COLO668 (cell line): Measurements from ENCODE around the gene MYMK.

Experiments used
- DNase-seq: peaks from one replicate; lab custom pipeline; 2025; ENCODE audit not compliant: unreplicated experiment; lab: John Stamatoyannopoulos, UW

The MYMK gene

GRCh38 chr9:133558191-133559126 is 33.7 kb upstream of the MYMK start:
- DNase-seq, result no peak

- no peak for DNase-seq
These were observed 32.8 kb upstream of the MYMK start for GRCh38 chr9:133557581-133557980.

GRCh38 chr9:133556354-133556753 is 31.6 kb upstream of the MYMK start:
- DNase-seq, result no peak

- DNase-seq, result no peak
These were observed 30.0 kb upstream of the MYMK start for GRCh38 chr9:133554729-133555128.

GRCh38 chr9:133553973-133554713 is 29.4 kb upstream of the MYMK start:
- DNase-seq, result no peak

- DNase-seq, result no peak
These were observed 28.4 kb upstream of the MYMK start for GRCh38 chr9:133553123-133553522.

GRCh38 chr9:133552236-133552635 is 27.5 kb upstream of the MYMK start:
- peak; percentile 17 for DNase-seq

GRCh38 chr9:133551446-133551845 is 26.7 kb upstream of the MYMK start:
- no peak for DNase-seq

GRCh38 chr9:133547116-133547515 is 22.4 kb upstream of the MYMK start:
- no peak for DNase-seq

- no peak for DNase-seq
These were observed 21.5 kb upstream of the MYMK start for GRCh38 chr9:133546287-133546680.

- DNase-seq, result no peak
These were observed 20.9 kb upstream of the MYMK start for GRCh38 chr9:133545494-133546286.

GRCh38 chr9:133543772-133544467 is 19.2 kb upstream of the MYMK start:
- DNase-seq, result no peak

- no peak for DNase-seq
These were observed 17.2 kb upstream of the MYMK start for GRCh38 chr9:133542002-133542401.

GRCh38 chr9:133540698-133541025 is 15.9 kb upstream of the MYMK start:
- DNase-seq, result no peak

GRCh38 chr9:133539991-133540697 is 15.4 kb upstream of the MYMK start:
- no peak for DNase-seq

- DNase-seq, result no peak
These were observed 14.4 kb upstream of the MYMK start for GRCh38 chr9:133538851-133539833.

GRCh38 chr9:133538176-133538575 is 13.4 kb upstream of the MYMK start:
- DNase-seq, result no peak

- DNase-seq, result no peak
These were observed 12.5 kb upstream of the MYMK start for GRCh38 chr9:133537257-133537656.

- no peak for DNase-seq
These were observed 11.8 kb upstream of the MYMK start for GRCh38 chr9:133536536-133536935.
